Measurements from ENCODE around the gene ST3GAL3. TPM values are rescaled to one million over a fixed set of nuclear protein-coding genes. Genes with fewer than 3 reads are reported as not detected.

Gene ST3GAL3
- total RNA-seq, 1 experiment from 2014 or later: 8.3 TPM

GRCh38 chr1:43673261-43673660 is 34.1 kb upstream of the ST3GAL3 start:
- no peak overlapping the region for H3K4me2 ChIP-seq (ENCODE audit: insufficient read depth, insufficient read length, low read length)
- H4K8ac ChIP-seq (replicated peaks; ENCODE audit: insufficient read length, low read depth, low read length): no peak overlapping the region
- Mint-ChIP-seq H3K4me3 (no peak overlapping the region), H3K9me3 (no peaks in the 10 kb centered on the region), H3K4me1 (no peaks in the 10 kb centered on the region), H3K36me3 (ENCODE audit: insufficient read depth in 1 of 3, low read depth in 3 of 3) (peaks cover 64 to 91% (median 78%) of the 10 kb centered on the region in 3 experiments), H3K27me3 (ENCODE audit: low read depth) (no peaks in the 10 kb centered on the region), H3K27ac (no peak overlapping the region)
- no peaks in the 10 kb centered on the region for H4K20me1 ChIP-seq (ENCODE audit: control insufficient read depth, insufficient read depth, insufficient read length)
- no peak overlapping the region for H3K18ac ChIP-seq (ENCODE audit: insufficient read length, low read depth, low read length)
- no peak overlapping the region for H2AK5ac ChIP-seq (ENCODE audit: insufficient read length, low read length)
- no peak overlapping the region for H2BK20ac ChIP-seq (ENCODE audit: low read depth, low read length, poor library complexity, severe bottlenecking)
- no peak overlapping the region for H3K27ac ChIP-seq (ENCODE audit: insufficient read length, low read depth, low read length)
- no peaks in the 10 kb centered on the region for H3K79me1 ChIP-seq (ENCODE audit: insufficient read depth, low read depth, low read length, poor library complexity, severe bottlenecking)
- TF ChIP-seq CTCF (conservative IDR thresholded peaks at IDR 0.05): no peak
- no peak overlapping the region for H3T11ph ChIP-seq (ENCODE audit: low read length)
- DNase-seq: no peak
- H3K14ac ChIP-seq (ENCODE audit: insufficient read depth, low read length): no peak overlapping the region
- H3K9ac ChIP-seq (ENCODE audit: extremely low read depth, insufficient read length, low read length): no peak overlapping the region
- H4K5ac ChIP-seq (ENCODE audit: insufficient read length, low read depth, low read length): no peak overlapping the region
- no peaks in the 10 kb centered on the region for H3K9me3 ChIP-seq (ENCODE audit: control insufficient read depth, low read depth, low read length)
- no peak overlapping the region for H2BK120ac ChIP-seq (ENCODE audit: low read depth, low read length, poor library complexity, severe bottlenecking)
- WGBS (ENCODE audit: extremely low coverage, insufficient read length, low lambda C conversion rate): no CpG with 5 or more reads among the region's 7 CpGs
- H4K91ac ChIP-seq (ENCODE audit: insufficient read length, low read depth, low read length): no peak overlapping the region
- no peaks in the 10 kb centered on the region for H3K27me3 ChIP-seq (ENCODE audit: insufficient read depth, low read length)
- H2AFZ ChIP-seq (ENCODE audit: low read length): no peak overlapping the region
- no peaks in the 10 kb centered on the region for H3K23me2 ChIP-seq (ENCODE audit: insufficient read length, low read depth, low read length, poor library complexity, severe bottlenecking)
- H3K23ac ChIP-seq (ENCODE audit: insufficient read length, low read depth, low read length): no peak overlapping the region
- H2BK12ac ChIP-seq (ENCODE audit: insufficient read length, low read depth, low read length): no peak overlapping the region
- H2BK15ac ChIP-seq (ENCODE audit: low read depth, low read length): no peak overlapping the region
- no peak overlapping the region for H3K56ac ChIP-seq (ENCODE audit: insufficient read length, low read depth, low read length)
- no peak overlapping the region for H2BK5ac ChIP-seq (ENCODE audit: insufficient read length, low read length)
- H3K4me1 ChIP-seq (ENCODE audit: insufficient read depth, low read length): no peaks in the 10 kb centered on the region
- H3K79me2 ChIP-seq (ENCODE audit: insufficient read depth, low read length): no peaks in the 10 kb centered on the region
- H3K4ac ChIP-seq (ENCODE audit: low read depth, low read length): no peak overlapping the region
